Gastroesophageal sphincter (tissue), 4 donors: ENCODE data around the gene MYL12A. TPM values are rescaled to one million over a fixed set of nuclear protein-coding genes. Genes with fewer than 3 reads are reported as not detected.

ENCODE experiments used
- ATAC-seq: fragments of 150-250 bp; one replicate; pipeline ENCODE4 v1.9.1; 2016; ENCODE audit warnings: mild to moderate bottlenecking, moderate library complexity
- H3K27ac ChIP-seq, 4 donors: fragments of 200-600 bp; sonication (generic) in 3 of 4; 1 replicate in 3 of 4; 2 replicates in 1 of 4; pipeline ENCODE4 v1.5.1; 2016 to 2019
- H3K27me3 ChIP-seq: fragments of 200-600 bp; sonication (generic); one replicate; pipeline ENCODE4 v1.5.1; 2019
- H3K36me3 ChIP-seq, 2 donors: fragments of 200-600 bp; sonication (generic); one replicate each; pipeline ENCODE4 v1.5.1; 2019; ENCODE audit warnings: control low read depth in 1 of 2
- H3K4me1 ChIP-seq, 3 donors: fragments of 200-600 bp; sonication (generic); 1 replicate in 2 of 3; 2 replicates in 1 of 3; pipeline ENCODE4 v1.5.1; 2016 to 2019; ENCODE audit warnings: control low read depth in 2 of 3
- H3K4me3 ChIP-seq, 2 donors: fragments of 200-600 bp; sonication (generic); one replicate each; pipeline ENCODE4 v1.5.1; 2019; ENCODE audit warnings: mild to moderate bottlenecking in 1 of 2, moderate library complexity in 1 of 2
- H3K9me3 ChIP-seq, 3 donors: fragments of 200-600 bp; sonication (generic); one replicate each; pipeline ENCODE4 v1.5.1; 2017 to 2019; ENCODE audit warnings: control low read depth in 2 of 3
- EP300 ChIP-seq: sonication (generic); formaldehyde crosslinking; IDR thresholded peaks from one replicate; pipeline ENCODE4 v1.6.1; 2017; ENCODE audit warnings: antibody characterized with exemption, mild to moderate bottlenecking
- POLR2A ChIP-seq, 2 donors: fragments of 450-650 bp; IDR thresholded peaks; one replicate each; pipeline ENCODE4 v1.6.1; 2017; ENCODE audit warnings: antibody characterized with exemption in 2 of 2, mild to moderate bottlenecking in 2 of 2, moderate library complexity in 1 of 2
- POLR2AphosphoS5 ChIP-seq: sonication (generic); formaldehyde crosslinking; IDR thresholded peaks from one replicate; pipeline ENCODE4 v1.6.1; 2017; ENCODE audit warnings: antibody characterized with exemption
- WGBS, 2 donors: methylation state at CpG; one replicate each; pipeline ENCODE4 v1.1.5; 2018; ENCODE audit warnings: low coverage in 1 of 2; 5-methylcytosine and 5-hydroxymethylcytosine counted together
- total RNA-seq, 4 donors: library from RNA; depleted of rRNA; stranded (reverse); fragments of >200 nt; gene quantifications; one replicate each; pipeline ENCODE4 v1.1.0, GENCODE V29; 2016
- TF ChIP-seq, protein P1 (sequence below), 4 experiments: fragments of 200-600 bp in 2 of 4; fragments of 450-650 bp in 2 of 4; sonication (generic) in 1 of 4; IDR thresholded peaks; one replicate each; pipeline ENCODE4 v1.5.1; 2017 to 2019; ENCODE audit warnings: antibody characterized with exemption in 4 of 4, mild to moderate bottlenecking in 2 of 4, moderate library complexity in 2 of 4

MYL12A gene
- total RNA-seq, 4 donors from 2014 or later, result 193 to 582 (median 307) TPM

DNA sequence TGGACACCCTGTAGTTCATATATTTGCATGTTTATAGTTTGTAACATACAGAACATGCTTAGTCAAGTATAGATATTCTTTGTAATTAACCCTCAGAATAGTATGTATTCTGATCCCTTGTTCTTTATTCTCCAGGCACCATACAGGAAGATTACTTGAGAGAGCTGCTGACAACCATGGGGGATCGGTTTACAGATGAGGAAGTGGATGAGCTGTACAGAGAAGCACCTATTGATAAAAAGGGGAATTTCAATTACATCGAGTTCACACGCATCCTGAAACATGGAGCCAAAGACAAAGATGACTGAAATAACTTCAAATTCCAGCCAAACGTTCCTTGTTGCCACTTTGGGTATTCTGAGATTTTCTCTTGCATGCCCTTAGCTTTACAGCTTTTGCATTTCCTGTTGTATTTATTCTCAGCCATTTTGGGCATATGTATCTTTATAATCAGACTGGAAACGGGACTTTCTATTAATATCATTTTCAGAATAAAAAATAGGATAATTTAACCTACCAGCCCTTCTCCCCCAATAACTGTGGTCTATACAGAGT, 8.1 kb downstream of the MYL12A start:
- H3K4me1 ChIP-seq, result peaks cover 14 to 79% (median 14%) of the 10 kb centered on the region in 3 donors
- H3K36me3 ChIP-seq, result peaks cover 7 to 60% of the 10 kb centered on the region in 2 donors
- TF ChIP-seq POLR2A (IDR thresholded peaks at IDR 0.05) (no peak), POLR2AphosphoS5 (no peak), EP300 (no peak)
- TF ChIP-seq, protein P1, sequence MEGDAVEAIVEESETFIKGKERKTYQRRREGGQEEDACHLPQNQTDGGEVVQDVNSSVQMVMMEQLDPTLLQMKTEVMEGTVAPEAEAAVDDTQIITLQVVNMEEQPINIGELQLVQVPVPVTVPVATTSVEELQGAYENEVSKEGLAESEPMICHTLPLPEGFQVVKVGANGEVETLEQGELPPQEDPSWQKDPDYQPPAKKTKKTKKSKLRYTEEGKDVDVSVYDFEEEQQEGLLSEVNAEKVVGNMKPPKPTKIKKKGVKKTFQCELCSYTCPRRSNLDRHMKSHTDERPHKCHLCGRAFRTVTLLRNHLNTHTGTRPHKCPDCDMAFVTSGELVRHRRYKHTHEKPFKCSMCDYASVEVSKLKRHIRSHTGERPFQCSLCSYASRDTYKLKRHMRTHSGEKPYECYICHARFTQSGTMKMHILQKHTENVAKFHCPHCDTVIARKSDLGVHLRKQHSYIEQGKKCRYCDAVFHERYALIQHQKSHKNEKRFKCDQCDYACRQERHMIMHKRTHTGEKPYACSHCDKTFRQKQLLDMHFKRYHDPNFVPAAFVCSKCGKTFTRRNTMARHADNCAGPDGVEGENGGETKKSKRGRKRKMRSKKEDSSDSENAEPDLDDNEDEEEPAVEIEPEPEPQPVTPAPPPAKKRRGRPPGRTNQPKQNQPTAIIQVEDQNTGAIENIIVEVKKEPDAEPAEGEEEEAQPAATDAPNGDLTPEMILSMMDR (IDR thresholded peaks at IDR 0.05), result no peak
- peak overlapping the region in 3 of 4 donors; percentile 16 to 95 (median 78) for H3K27ac ChIP-seq
- no peak for ATAC-seq
- 51 to 56% methylated on average over 4 to 5 of the region's 5 CpGs for WGBS, 2 donors
- no peaks in the 10 kb centered on the region for H3K27me3 ChIP-seq
- H3K9me3 ChIP-seq, result no peaks in the 10 kb centered on the region
- H3K4me3 ChIP-seq, result no peak overlapping the region

DNA sequence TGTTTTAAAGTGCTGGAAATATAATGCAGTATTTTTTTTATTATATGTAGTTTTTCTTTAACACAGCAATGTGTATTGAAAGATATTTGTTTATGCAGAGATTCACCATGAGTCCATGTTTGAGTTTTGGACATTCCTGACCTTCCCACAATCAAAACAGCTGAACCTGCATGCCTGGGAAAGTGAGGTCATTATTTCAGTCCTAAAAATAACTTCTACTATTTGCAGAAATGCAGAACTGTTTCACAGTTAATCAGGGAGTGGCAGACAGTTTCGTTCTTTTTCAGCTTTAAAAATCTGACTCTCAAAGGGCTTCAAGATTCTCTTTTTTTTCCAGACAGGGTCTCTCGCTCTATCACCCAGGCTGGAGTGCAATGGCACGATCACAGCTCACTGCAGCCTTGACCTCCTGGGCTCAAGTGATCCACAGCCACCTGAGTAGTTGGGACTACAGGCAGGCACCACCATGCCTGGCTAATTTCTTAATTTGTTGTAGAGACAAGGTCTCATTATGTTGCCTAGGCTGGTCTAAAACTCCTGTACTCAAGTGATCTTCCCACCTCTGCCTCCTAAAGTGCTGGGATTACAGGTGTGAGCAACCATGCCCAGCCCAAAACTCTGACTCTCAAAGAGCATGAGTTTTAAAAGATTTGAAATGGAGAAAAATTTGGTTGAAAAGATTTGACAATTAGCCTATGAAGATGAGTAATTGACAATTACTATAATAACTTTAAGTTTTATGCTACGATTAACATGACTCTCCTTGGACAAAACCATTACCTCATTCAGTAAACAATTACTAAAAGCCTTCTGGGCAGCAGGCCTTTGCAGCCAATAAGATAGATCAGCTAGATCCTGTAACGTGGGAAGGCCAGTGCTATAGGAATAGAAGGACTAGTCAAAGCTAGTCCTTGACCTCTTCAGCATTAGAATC, 9.4 kb downstream of the MYL12A start:
- 35 to 37% methylated on average over 4 to 5 of the region's 5 CpGs for WGBS, 2 donors
- peaks cover 7 to 60% of the 10 kb centered on the region in 2 donors for H3K36me3 ChIP-seq
- no peaks in the 10 kb centered on the region for H3K9me3 ChIP-seq
- TF ChIP-seq EP300 (no peak), POLR2A (IDR thresholded peaks at IDR 0.05) (no peak), POLR2AphosphoS5 (peak; percentile 37)
- TF ChIP-seq, protein P1 (IDR thresholded peaks at IDR 0.05), result no peak
- no peak overlapping the region for H3K4me3 ChIP-seq
- peak; percentile 48 for ATAC-seq
- H3K27ac ChIP-seq, result peak overlapping the region; percentile 78 to 95 (median 85)
- H3K4me1 ChIP-seq, result peaks cover 10 to 70% (median 17%) of the 10 kb centered on the region in 3 donors
- no peaks in the 10 kb centered on the region for H3K27me3 ChIP-seq

DNA sequence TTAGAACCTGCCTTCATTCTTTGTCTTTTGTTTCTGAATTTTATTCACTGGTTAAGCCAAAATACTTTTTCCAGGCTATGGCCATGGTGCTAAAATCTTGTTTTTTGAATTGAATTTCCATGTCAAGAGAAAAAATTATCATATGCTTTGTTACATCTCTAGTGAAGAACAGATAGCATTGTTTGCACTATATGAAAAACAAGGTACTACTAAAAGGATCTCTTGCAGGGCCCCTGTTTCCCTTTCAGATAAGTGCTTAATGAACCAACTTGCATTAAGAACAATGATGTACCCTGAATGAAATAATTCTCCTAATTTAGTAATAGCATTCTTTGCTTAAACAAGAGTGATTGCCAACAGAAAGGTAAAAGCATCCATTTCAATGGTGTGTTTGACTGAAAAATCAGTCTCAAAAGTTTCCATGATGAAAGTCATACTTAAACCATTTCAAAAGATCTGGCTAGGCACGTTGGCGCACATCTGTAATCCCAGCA, 10.1 kb downstream of the MYL12A start:
- H3K27me3 ChIP-seq, result no peaks in the 10 kb centered on the region
- WGBS, 2 donors, result 73 to 94% methylated on average over 2 of the region's 2 CpGs
- H3K4me3 ChIP-seq, result no peak overlapping the region
- H3K36me3 ChIP-seq, result peaks cover 7 to 60% of the 10 kb centered on the region in 2 donors
- no peak for TF ChIP-seq POLR2AphosphoS5
- no peak for TF ChIP-seq POLR2A (IDR thresholded peaks at IDR 0.05)
- ATAC-seq, result no peak
- no peaks in the 10 kb centered on the region for H3K9me3 ChIP-seq
- H3K4me1 ChIP-seq, result peaks cover 8 to 63% (median 17%) of the 10 kb centered on the region in 3 donors
- H3K27ac ChIP-seq, result peak overlapping the region; percentile 78 to 95 (median 85)

DNA sequence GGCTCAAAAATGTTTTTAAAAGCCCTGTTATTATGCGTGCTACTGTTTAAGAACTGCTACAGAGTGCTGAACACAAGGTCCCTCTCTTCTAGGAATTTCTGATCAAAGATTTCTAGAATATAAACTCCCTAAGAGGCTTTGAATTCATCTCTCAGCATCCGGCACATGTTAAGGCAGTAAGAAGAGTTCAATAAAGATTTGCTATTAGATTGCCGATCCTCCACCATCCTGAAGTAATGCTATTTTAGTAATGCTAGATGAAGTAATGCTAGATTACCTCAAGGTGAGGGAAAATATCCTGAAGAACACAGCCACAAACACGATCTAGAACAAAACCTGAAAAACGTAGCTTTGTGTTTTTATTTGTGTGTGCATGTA, 13.4 kb downstream of the MYL12A start:
- TF ChIP-seq POLR2A (IDR thresholded peaks at IDR 0.05) (no peak), EP300 (no peak), POLR2AphosphoS5 (no peak)
- TF ChIP-seq, protein P1 (IDR thresholded peaks at IDR 0.05), result no peak
- peak overlapping the region; percentile 93 to 97 (median 94) for H3K27ac ChIP-seq
- H3K4me3 ChIP-seq, result peak overlapping the region; percentile 88 to 92
- no peaks in the 10 kb centered on the region for H3K9me3 ChIP-seq
- peaks cover 4 to 29% of the 10 kb centered on the region in 2 donors for H3K36me3 ChIP-seq
- no peaks in the 10 kb centered on the region for H3K27me3 ChIP-seq
- peaks cover 25 to 62% (median 32%) of the 10 kb centered on the region in 3 donors for H3K4me1 ChIP-seq
- 17 to 28% methylated on average over 5 of the region's 5 CpGs for WGBS, 2 donors
- ATAC-seq, result no peak
